Tibial artery (tissue), 4 donors: Measurements from ENCODE around the gene KIF13A.

Experiments
- DNase-seq, 2 donors: peaks; one replicate each; pipeline ENCODE4 v3.0.0-alpha.2; 2019
- H3K27ac ChIP-seq, 2 donors: fragments of 200-600 bp; sonication (generic) in 1 of 2; 1 replicate in 1 of 2; 2 replicates in 1 of 2; pipeline ENCODE4 v1.5.1; 2018 to 2019; ENCODE audit warnings: mild to moderate bottlenecking in 1 of 2
- H3K27me3 ChIP-seq, 2 donors: fragments of 200-600 bp; sonication (generic) in 1 of 2; one replicate each; pipeline versions ENCODE4 v1.5.1 to v1.6.0; 2016 to 2019
- H3K36me3 ChIP-seq, 3 donors: fragments of 200-600 bp; sonication (generic) in 2 of 3; one replicate each; pipeline ENCODE4 v1.5.1; 2016 to 2019; ENCODE audit warnings: mild to moderate bottlenecking in 2 of 3
- H3K4me1 ChIP-seq, 4 donors: fragments of 200-600 bp; sonication (generic) in 2 of 4; 1 replicate in 3 of 4; 2 replicates in 1 of 4; pipeline ENCODE4 v1.5.1; 2016 to 2019
- H3K4me3 ChIP-seq, 2 donors: fragments of 200-600 bp; sonication (generic) in 1 of 2; 1 replicate in 1 of 2; 2 replicates in 1 of 2; pipeline ENCODE4 v1.5.1; 2018 to 2019; ENCODE audit warnings: mild to moderate bottlenecking in 2 of 2
- H3K9me3 ChIP-seq, 3 donors: fragments of 200-600 bp; sonication (generic) in 1 of 3; one replicate each; pipeline ENCODE4 v1.5.1; 2016 to 2019
- CTCF ChIP-seq, 2 experiments: fragments of 200-600 bp in 1 of 2; fragments of 450-650 bp in 1 of 2; IDR thresholded peaks; one replicate each; pipeline ENCODE4 v1.5.1; 2017 to 2019; ENCODE audit warnings: antibody characterized with exemption in 2 of 2, mild to moderate bottlenecking in 1 of 2, moderate library complexity in 1 of 2
- intact Hi-C: fragments of 100-400 bp; cut with DNase I; formaldehyde crosslinking; loops from one replicate; pipeline ENCODE4 v1.15.0; 2023; ENCODE audit warnings: low total_unique reads

The KIF13A gene

GRCh38 chr6:17965397-17965796, 22.0 kb downstream of the KIF13A start:
- intact Hi-C loops = no loop called here
- Histone ChIP-seq H3K36me3 (no peaks in the 10 kb centered on the region), H3K9me3 (no peaks in the 10 kb centered on the region), H3K4me3 (no peak overlapping the region), H3K4me1 (peaks cover 0 to 98% (median 65%) of the 10 kb centered on the region in 4 donors), H3K27ac (peak overlapping the region; percentile 75 to 80), H3K27me3 (no peaks in the 10 kb centered on the region)
- DNase-seq = no peak
- TF ChIP-seq CTCF (IDR thresholded peaks at IDR 0.05) = no peak

DNA sequence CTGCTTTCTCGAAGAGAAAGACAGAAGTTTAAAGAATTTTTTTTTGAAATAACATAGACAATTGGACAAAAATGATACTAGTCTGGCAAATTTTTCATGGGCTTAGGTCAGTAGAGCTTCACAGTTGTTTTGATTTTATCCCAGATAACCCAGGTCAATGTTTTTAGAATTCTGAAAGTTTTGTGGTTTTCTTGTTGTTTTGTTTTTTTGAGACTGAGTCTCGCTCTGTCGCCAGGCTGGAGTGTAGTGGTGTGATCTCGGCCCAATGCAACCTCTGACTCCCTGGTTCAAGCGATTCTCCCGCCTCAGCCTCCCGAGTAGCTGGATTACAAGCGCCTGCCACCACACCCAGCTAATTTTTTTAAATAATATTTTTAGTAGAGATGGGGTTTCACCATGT, 22.8 kb downstream of the KIF13A start:
- H3K27me3 ChIP-seq = no peaks in the 10 kb centered on the region
- no peak for TF ChIP-seq CTCF (IDR thresholded peaks at IDR 0.05)
- no peak overlapping the region for H3K4me3 ChIP-seq
- no peaks in the 10 kb centered on the region for H3K36me3 ChIP-seq
- no peaks in the 10 kb centered on the region for H3K9me3 ChIP-seq
- H3K27ac ChIP-seq = peak overlapping the region; percentile 75 to 80
- intact Hi-C loops = no loop called here
- no peak for DNase-seq
- H3K4me1 ChIP-seq = peaks cover 0 to 99% (median 67%) of the 10 kb centered on the region in 4 donors

DNA sequence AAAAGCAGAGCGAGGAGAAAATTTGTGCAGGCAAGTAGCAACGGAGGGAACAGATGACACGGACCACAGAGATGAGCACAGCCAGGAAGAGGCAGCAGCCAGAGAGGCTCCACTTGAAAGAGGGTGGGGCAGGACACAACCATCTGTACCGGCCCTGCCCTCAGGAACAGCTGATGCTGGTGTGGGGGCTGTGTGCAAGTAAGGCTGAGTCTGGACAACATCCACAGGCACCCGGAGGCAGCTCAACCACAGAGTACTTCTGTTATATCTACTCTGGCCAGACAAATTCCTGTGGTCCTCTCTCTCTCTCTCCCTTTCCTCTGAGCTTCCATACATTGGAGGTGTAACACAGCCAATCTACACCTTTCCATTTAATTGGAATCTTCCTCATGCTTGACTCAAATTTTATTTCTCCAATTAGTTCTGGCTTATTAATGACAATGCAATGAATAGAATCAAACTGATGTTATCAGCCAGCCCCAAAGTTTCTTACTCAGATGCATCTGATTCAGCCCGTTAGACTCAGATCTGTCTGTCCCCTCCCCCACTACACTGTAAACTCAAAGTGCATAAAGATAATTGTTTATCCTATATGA, 24.9 kb downstream of the KIF13A start:
- DNase-seq = peak; percentile 42 to 72
- Histone ChIP-seq H3K4me3 (no peak overlapping the region), H3K27ac (peak overlapping the region; percentile 59 to 75), H3K36me3 (no peaks in the 10 kb centered on the region), H3K27me3 (no peaks in the 10 kb centered on the region), H3K4me1 (peaks cover 0 to 100% (median 60%) of the 10 kb centered on the region in 4 donors), H3K9me3 (no peaks in the 10 kb centered on the region)
- intact Hi-C loops = no loop called here
- TF ChIP-seq CTCF (IDR thresholded peaks at IDR 0.05) = no peak

GRCh38 chr6:17959302-17959701, 28.1 kb downstream of the KIF13A start:
- Histone ChIP-seq H3K4me3 (no peak overlapping the region), H3K27me3 (no peaks in the 10 kb centered on the region), H3K4me1 (peaks cover 0 to 90% (median 49%) of the 10 kb centered on the region in 4 donors), H3K36me3 (no peaks in the 10 kb centered on the region), H3K9me3 (no peaks in the 10 kb centered on the region), H3K27ac (peak overlapping the region; percentile 42 to 75)
- no peak for TF ChIP-seq CTCF (IDR thresholded peaks at IDR 0.05)
- intact Hi-C loops = no loop called here
- DNase-seq = no peak

GRCh38 chr6:17957904-17958620, 29.4 kb downstream of the KIF13A start:
- intact Hi-C loops = no loop called here
- no peak for DNase-seq
- no peaks in the 10 kb centered on the region for H3K27me3 ChIP-seq
- TF ChIP-seq CTCF (IDR thresholded peaks at IDR 0.05) = no peak
- no peak overlapping the region for H3K4me3 ChIP-seq
- H3K4me1 ChIP-seq = peaks cover 0 to 77% (median 46%) of the 10 kb centered on the region in 4 donors
- H3K27ac ChIP-seq = peak overlapping the region; percentile 54 to 75
- no peaks in the 10 kb centered on the region for H3K9me3 ChIP-seq
- H3K36me3 ChIP-seq = peaks cover 0 to 5% (median 0%) of the 10 kb centered on the region in 3 donors
